Measurements from ENCODE around the gene NUFIP2.

DNA sequence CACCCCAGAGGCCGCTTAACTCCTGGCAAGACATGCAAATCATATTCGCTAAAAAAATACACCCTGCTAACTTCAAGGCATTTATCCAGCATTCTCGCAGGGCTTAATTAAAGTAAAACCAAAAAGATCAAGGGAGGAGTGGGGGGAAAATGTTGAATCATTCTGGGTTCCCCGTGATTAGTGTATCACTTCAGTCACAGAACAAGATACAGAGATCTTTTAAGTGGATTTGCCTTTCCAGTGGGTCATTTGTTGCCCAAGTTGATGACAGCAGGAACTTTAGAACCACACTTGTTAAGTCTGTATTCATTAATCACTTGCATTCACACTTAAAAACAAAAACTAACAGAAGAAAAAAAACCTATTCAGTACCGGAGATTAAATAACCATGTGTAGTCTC is 30.0 kb downstream of the NUFIP2 start:
- TF ChIP-seq ZNF671 (CRISPR knock-in tag; IDR thresholded peaks at IDR 0.05) (no peak), TEAD4 (CRISPR knock-in tag; IDR thresholded peaks at IDR 0.05) (no peak)
- TF ChIP-seq, protein P1, sequence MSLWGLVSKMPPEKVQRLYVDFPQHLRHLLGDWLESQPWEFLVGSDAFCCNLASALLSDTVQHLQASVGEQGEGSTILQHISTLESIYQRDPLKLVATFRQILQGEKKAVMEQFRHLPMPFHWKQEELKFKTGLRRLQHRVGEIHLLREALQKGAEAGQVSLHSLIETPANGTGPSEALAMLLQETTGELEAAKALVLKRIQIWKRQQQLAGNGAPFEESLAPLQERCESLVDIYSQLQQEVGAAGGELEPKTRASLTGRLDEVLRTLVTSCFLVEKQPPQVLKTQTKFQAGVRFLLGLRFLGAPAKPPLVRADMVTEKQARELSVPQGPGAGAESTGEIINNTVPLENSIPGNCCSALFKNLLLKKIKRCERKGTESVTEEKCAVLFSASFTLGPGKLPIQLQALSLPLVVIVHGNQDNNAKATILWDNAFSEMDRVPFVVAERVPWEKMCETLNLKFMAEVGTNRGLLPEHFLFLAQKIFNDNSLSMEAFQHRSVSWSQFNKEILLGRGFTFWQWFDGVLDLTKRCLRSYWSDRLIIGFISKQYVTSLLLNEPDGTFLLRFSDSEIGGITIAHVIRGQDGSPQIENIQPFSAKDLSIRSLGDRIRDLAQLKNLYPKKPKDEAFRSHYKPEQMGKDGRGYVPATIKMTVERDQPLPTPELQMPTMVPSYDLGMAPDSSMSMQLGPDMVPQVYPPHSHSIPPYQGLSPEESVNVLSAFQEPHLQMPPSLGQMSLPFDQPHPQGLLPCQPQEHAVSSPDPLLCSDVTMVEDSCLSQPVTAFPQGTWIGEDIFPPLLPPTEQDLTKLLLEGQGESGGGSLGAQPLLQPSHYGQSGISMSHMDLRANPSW (CRISPR knock-in tag; conservative IDR thresholded peaks at IDR 0.05; ENCODE audit: low read depth) = no peak
- TF ChIP-seq, protein P2, sequence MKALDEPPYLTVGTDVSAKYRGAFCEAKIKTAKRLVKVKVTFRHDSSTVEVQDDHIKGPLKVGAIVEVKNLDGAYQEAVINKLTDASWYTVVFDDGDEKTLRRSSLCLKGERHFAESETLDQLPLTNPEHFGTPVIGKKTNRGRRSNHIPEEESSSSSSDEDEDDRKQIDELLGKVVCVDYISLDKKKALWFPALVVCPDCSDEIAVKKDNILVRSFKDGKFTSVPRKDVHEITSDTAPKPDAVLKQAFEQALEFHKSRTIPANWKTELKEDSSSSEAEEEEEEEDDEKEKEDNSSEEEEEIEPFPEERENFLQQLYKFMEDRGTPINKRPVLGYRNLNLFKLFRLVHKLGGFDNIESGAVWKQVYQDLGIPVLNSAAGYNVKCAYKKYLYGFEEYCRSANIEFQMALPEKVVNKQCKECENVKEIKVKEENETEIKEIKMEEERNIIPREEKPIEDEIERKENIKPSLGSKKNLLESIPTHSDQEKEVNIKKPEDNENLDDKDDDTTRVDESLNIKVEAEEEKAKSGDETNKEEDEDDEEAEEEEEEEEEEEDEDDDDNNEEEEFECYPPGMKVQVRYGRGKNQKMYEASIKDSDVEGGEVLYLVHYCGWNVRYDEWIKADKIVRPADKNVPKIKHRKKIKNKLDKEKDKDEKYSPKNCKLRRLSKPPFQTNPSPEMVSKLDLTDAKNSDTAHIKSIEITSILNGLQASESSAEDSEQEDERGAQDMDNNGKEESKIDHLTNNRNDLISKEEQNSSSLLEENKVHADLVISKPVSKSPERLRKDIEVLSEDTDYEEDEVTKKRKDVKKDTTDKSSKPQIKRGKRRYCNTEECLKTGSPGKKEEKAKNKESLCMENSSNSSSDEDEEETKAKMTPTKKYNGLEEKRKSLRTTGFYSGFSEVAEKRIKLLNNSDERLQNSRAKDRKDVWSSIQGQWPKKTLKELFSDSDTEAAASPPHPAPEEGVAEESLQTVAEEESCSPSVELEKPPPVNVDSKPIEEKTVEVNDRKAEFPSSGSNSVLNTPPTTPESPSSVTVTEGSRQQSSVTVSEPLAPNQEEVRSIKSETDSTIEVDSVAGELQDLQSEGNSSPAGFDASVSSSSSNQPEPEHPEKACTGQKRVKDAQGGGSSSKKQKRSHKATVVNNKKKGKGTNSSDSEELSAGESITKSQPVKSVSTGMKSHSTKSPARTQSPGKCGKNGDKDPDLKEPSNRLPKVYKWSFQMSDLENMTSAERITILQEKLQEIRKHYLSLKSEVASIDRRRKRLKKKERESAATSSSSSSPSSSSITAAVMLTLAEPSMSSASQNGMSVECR (CRISPR knock-in tag; IDR thresholded peaks at IDR 0.05; ENCODE audit: borderline replicate concordance) = no peak
- TF ChIP-seq, protein P3, sequence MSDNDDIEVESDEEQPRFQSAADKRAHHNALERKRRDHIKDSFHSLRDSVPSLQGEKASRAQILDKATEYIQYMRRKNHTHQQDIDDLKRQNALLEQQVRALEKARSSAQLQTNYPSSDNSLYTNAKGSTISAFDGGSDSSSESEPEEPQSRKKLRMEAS (CRISPR knock-in tag; IDR thresholded peaks at IDR 0.05) = no peak
- TF ChIP-seq, protein P4, sequence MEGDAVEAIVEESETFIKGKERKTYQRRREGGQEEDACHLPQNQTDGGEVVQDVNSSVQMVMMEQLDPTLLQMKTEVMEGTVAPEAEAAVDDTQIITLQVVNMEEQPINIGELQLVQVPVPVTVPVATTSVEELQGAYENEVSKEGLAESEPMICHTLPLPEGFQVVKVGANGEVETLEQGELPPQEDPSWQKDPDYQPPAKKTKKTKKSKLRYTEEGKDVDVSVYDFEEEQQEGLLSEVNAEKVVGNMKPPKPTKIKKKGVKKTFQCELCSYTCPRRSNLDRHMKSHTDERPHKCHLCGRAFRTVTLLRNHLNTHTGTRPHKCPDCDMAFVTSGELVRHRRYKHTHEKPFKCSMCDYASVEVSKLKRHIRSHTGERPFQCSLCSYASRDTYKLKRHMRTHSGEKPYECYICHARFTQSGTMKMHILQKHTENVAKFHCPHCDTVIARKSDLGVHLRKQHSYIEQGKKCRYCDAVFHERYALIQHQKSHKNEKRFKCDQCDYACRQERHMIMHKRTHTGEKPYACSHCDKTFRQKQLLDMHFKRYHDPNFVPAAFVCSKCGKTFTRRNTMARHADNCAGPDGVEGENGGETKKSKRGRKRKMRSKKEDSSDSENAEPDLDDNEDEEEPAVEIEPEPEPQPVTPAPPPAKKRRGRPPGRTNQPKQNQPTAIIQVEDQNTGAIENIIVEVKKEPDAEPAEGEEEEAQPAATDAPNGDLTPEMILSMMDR (IDR thresholded peaks at IDR 0.05) = no peak

All from WTC11 (cell line).